ENCODE results near the gene ADGRL3.

DNA sequence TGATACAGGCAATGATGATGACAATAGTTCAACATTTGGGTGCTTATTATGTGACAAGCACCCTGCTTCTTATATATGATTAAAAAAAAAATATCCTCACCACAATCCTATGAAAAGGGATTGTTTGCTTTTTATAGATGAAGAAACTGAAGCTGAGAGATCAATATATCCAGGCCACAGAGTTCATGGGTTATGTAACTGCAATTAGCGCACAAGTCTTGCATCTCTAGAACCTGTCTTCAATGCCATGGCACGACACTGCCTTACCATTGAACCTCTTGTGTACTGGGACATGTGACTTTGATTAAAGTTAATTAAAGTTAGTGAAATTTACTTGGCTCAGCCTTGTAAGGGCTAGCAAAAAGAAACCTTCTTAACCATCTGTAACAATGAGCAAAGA, 599.7 kb downstream of the ADGRL3 start:
- TF ChIP-seq POLR2A (IDR thresholded peaks at IDR 0.05; ENCODE audit: low read length) (no peak), GATA1 (IDR thresholded peaks at IDR 0.05; ENCODE audit: low read depth, low read length) (no peak)

Measured in erythroblast (primary cell).